Stimulated activated CD4-positive, alpha-beta T cell treated with anti-CD3 and anti-CD28 coated beads, Interleukin-1b, Interleukin-23, amount 100 ng/mL, for 48 hours (primary cell): ENCODE measurements around the gene CLC.
A peak's percentile ranks its signal among the peaks of the same experiment; 100 is the strongest.
"Not testable (repeated sequence)": the region's sequence is repeated elsewhere in the genome, so short reads cannot be mapped to it uniquely, and the experiment has no call there.

Experiments used
- DNase-seq: peaks from one replicate; pipeline ENCODE4 v3.0.0-alpha.2; 2020

Gene CLC

GRCh38 chr19:39727070-39727800, 10.6 kb downstream of the CLC start:
- no peak for DNase-seq

DNA sequence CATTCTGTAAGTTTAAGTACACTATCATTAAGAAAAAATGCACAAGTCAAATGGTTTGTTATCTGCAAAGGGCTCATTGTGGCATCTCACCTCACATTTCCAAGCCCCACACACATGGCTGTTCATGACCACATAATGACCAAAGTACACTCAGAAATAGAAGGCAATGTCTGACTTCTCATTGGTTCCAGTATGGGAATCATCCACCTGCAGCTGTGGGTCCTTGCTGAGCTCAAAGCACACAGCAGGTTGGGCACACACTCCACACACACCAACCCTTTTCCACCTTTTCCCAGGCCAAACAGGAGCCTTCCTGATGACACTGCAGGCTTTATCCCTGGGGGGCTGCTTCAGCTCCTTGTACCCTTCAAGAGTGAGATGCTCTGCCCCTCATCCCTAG, 11.8 kb downstream of the CLC start:
- DNase-seq = no peak

DNA sequence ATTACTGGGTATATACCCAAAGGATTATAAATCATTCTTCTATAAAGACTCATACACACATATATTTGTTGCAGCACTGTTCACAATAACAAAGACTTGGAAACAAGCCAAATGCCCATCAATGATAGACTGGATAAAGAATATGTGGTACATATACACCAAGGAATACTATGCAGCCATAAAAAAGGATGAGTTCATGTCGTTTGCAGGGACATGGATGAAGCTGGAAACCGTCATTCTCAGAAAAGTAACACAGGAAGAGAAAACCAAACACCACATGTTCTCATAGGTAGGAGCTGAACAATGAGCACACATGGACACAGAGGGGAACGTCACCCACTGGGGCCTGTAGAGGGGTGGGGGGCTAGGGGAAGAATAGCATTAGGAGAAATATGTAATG, 17.7 kb downstream of the CLC start:
- not testable (repeated sequence) for DNase-seq

DNA sequence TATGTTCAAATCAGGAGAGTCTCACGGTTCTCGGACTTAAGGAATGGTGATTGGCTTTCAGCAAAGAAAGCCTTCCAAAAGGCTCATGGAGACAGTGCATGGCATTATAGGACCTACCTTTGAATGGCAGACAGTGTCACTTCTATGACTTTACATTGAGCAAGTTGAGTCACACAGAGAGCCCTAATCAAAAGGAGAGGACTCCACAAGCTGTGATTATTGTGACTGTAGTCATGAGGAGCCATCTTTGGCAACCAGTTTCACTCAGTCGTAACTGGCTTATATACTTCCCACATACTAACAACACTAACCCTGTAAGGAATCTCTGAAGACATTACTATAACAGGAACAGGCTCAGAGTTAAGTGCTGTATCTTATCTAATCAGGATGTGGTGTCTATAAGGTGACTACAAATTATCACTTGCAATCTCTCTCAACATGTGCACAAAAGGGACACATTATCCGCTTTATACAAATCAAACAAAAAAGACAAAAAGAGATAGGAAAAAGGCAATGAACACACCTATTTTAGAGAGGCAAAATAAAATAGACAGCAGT, 27.4 kb downstream of the CLC start:
- DNase-seq = no peak

DNA sequence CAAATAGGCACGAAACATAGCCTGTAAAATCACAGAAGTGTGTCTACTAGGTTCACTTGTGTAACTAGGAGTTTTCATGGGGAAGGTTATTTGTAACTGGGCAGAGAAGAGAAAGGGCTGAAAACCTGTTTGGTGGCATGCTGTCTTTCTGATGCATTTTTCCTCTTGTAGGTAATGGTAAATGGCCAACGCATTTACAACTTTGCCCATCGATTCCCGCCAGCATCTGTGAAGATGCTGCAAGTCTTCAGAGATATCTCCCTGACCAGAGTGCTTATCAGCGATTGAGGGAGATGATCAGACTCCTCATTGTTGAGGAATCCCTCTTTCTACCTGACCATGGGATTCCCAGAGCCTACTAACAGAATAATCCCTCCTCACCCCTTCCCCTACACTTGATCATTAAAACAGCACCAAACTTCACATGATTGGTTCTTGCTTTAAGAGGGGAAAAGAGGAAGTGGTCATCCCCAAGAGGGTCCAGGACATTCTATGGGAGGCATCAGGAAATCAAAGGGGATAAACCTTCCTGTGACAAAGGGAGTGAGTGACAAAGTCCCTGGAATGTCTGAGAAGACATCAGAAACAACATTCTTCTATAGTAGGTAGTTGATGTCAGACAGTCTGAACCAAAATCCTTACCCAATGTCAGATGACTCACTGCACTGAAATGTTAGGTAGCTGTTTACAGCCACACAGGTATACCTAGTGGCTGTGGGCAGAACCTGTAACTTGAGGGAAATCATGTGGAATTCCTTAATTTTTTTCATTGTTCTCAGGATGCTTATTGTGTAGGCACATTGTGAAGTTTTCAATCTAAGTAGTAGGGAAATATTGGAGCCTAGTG, 28.6 kb downstream of the CLC start:
- no peak for DNase-seq

GRCh38 chr19:39708594-39708993, 29.2 kb downstream of the CLC start:
- DNase-seq = no peak

DNA sequence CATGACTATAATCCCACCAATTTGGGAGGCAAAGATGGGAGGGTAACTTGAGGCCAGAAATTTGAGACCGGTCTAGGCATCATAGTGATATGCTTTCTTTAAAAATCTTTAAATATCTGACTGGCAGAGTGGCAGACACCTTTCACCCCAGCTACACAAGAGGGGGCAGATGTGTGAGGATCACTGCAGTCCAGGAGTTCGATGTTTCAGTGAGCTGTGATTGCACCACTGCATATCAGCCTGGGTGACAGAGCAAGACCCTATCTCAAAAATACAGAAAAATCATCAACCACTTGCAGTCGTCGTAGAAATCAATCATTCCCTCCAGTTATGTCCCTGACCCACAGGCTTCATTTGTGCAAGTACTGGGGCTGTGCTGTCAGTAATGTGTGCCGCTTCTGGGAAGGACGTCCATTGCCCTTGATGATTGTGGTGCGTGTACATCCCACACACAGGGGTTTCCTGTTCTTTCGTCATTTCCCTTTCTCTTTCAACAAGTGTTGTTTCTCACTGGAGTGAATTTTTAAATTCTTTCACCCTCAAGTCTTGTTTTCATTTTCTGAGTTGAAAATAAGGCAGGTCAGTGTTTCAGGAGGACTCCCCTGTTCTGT, 32.1 kb downstream of the CLC start:
- peak; percentile 39 for DNase-seq

- peak; percentile 21 for DNase-seq
Measured at GRCh38 chr19:39704181-39705044, 33.4 kb downstream of the CLC start, which contains the start of gene LGALS14. Gene LGALS14, plus strand, starts transcription at chr19:39704481. Its CDS starts 48 bp downstream, at chr19:39704529.

- no peak for DNase-seq
Measured at GRCh38 chr19:39701291-39701690, 36.5 kb downstream of the CLC start.

GRCh38 chr19:39698535-39698934, 39.3 kb downstream of the CLC start:
- no peak for DNase-seq

DNA sequence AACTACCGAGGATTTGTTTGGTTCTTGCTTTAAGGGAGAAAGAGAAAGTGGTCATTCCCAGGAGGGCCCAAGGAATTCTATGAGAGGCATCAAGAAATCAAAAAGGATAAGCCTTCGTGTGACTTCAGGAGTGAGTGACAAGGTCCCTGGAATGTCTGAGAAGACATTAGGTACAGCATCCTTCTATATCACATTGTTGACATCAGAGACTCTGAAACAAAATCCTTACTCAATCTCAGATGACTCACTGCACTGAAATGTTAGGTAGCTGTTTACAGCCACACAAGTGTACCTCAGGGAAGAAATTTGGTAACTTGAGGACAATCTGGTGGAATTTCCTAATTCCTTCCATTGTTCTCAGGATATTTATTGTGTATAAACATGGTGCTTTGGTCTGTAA, 41.4 kb downstream of the CLC start:
- no peak for DNase-seq

- DNase-seq = no peak
Measured at GRCh38 chr19:39695759-39696158, 42.1 kb downstream of the CLC start.

DNA sequence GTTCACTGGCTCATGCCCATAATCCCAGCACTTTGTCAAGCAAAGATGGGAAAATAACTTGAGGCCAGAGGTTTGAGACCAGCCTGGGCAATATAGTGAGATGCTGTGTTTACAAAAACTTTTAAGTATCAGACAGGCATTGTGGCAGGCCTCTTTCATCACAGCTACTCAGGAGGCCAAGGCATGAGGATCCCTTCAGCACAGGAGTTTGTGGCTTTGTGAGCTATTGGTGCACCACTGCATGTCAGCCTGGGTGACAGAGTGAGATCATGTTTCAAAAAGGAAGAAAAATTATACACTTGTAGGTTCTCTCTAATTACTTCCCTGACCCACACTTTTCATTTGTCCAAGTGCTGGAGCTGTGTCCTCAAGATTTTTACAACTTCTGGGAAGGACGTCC, 45.0 kb downstream of the CLC start:
- DNase-seq = no peak

DNA sequence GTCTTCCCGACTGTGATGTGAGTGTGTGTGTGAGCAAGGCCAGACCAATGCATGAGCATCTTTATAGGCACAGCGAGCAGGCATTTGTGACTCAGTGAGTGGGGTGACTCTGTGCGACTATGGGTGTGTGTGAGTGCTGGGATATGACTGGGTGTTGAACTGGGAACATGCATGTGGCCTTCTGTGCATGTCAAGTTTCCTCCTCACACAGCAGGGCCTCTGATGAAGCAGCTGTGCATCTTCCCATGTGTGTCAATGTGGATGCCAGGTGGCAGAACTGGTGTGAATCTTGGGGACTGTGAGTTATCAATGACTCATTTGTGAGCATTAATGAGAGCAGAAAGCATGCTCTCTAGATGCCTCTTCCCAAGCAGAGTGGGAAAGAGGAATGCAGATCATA, 45.7 kb downstream of the CLC start:
- peak; percentile 52 for DNase-seq

- DNase-seq = not testable (repeated sequence)
Measured at GRCh38 chr19:39688637-39689036, 49.2 kb downstream of the CLC start.

GRCh38 chr19:39686739-39687138, 51.1 kb downstream of the CLC start:
- no peak for DNase-seq

GRCh38 chr19:39684267-39684666, 53.6 kb downstream of the CLC start:
- no peak for DNase-seq

GRCh38 chr19:39681416-39681815, 56.4 kb downstream of the CLC start:
- DNase-seq = no peak
